NB4 (cell line): ENCODE measurements around the gene TANC1.

Experiments used
- MYC ChIP-seq: IDR thresholded peaks from 2 replicates; pipeline ENCODE4 v1.6.1; 2011; ENCODE audit warnings: low read depth, low read length
- POLR2A ChIP-seq: IDR thresholded peaks from 2 replicates; pipeline ENCODE4 v1.6.1; 2011; ENCODE audit warnings: mild to moderate bottlenecking; ENCODE audit not compliant: insufficient read length; ENCODE audit errors: extremely low read depth
- TF ChIP-seq, protein P1 (sequence below): IDR thresholded peaks from one replicate; pipeline ENCODE4 v1.5.1; 2012; ENCODE audit warnings: low read depth, low read length
- TF ChIP-seq, protein P2 (sequence below): IDR thresholded peaks from 2 replicates; pipeline ENCODE4 v1.6.1; 2011; ENCODE audit warnings: low read depth, low read length

DNA sequence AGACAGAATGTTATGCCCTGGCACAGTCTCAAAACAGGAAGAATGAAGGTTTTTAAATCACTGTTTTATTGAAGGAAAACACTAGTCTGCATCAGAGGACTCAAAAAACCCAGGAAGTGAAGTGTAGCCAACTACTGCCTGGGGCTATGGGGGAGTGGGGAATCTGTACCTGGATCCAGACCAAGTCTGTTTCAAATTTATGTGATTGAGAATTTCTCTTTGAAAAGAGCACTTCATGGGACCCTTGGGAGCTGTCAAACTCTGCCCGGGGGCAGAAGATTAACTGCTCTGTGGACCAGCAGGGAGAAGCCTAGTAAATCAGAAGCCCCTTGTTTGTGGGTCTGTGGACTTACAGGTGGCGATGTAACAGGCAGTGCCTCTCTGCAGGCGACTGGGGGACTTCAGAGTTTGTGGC lies 45.3 kb upstream of the TANC1 start:
- TF ChIP-seq, protein P1, sequence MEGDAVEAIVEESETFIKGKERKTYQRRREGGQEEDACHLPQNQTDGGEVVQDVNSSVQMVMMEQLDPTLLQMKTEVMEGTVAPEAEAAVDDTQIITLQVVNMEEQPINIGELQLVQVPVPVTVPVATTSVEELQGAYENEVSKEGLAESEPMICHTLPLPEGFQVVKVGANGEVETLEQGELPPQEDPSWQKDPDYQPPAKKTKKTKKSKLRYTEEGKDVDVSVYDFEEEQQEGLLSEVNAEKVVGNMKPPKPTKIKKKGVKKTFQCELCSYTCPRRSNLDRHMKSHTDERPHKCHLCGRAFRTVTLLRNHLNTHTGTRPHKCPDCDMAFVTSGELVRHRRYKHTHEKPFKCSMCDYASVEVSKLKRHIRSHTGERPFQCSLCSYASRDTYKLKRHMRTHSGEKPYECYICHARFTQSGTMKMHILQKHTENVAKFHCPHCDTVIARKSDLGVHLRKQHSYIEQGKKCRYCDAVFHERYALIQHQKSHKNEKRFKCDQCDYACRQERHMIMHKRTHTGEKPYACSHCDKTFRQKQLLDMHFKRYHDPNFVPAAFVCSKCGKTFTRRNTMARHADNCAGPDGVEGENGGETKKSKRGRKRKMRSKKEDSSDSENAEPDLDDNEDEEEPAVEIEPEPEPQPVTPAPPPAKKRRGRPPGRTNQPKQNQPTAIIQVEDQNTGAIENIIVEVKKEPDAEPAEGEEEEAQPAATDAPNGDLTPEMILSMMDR: no peak
- TF ChIP-seq POLR2A (no peak), MYC (no peak)
- TF ChIP-seq, protein P2, sequence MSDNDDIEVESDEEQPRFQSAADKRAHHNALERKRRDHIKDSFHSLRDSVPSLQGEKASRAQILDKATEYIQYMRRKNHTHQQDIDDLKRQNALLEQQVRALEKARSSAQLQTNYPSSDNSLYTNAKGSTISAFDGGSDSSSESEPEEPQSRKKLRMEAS: no peak
